ENCODE results near the gene SLC43A1.
"Not testable (repeated sequence)": the region's sequence is repeated elsewhere in the genome, so short reads cannot be mapped to it uniquely, and the experiment has no call there.

SLC43A1 gene

DNA sequence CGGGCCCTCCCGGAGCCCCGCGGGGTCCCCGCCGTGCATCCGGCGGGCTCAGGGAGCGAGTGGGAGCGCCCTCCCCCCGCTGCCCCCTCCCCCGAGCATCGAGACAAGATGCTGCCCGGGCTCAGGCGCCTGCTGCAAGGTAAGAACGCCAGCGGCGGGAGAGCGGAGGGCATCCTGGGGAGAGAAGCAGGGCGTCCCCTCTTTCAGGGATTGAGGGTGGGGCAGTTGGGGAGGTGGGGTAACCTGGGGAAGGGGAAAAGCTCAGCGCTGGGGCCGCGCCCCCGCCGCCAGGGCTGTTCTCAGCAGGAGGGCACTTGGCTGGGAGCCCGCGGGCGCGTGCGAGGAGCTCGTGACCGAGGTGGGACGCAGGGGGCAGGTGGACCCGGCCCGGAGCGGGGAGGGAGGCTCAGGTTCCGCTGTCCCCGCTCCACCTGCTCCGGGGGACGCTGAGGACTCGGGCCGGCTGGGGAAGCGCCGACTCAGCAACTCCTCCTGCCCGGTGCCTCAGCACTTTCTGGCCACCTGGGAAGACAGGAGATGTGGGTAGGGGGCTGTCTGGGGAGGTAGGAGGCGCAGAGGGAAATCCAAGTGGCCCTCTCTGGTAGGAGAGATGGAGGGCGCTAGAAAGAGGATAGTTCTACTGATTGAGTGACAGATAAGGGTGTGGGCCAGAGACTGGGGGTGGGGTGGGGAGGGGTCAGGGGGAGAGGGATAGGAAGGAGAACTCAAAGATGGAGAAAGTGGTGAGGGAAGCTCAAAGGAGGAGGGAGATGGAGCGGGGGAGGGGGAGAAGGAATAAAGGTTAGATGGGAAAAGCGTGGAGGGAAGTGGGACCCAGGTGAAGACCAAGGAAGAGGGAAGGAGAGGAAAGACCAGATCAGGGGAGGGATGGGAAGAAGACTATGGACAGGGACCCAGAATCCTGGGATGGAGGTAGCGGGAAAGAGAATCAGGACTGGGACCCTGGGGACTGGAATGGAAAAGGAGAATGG, 54.4 kb downstream of the SLC43A1 start:
- DNase-seq (ENCODE audit: low spot score) = no peak

DNA sequence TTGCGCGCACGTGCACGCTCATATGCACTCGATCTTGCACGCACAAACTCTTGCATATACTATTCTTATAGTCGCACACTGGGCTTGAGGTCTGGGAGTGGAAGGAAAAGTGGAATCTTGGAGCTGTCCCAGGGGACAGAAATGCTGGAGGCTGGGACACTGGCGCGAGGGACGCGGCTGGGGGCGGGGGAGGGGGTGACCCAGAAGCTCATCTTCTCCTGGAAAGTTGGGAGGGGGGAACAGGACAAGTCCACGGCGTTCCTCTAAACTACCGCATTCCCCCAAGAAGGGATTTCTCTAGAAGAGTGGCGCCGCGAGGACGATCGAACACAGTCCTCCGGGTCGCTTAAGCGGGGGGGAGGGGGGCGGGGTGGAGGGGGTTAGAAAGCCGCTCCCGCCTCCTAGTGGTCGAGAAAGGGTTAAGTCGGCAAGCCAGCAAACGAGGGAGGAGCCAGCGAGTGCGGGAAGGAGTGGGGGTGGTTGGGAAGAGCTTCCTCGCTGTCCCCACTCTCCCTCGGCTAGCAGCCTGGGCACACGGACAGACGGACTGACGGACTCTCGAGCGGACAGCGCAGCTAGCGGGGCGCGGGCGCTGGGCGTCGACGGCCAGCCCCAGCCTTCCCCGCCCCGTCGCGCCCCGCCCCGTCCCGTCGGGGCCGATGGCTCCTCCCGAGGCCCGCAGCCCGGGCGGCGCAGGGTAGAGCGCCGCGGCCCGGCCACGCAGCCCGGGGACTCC, 55.3 kb downstream of the SLC43A1 start, which contains the start of gene RTN4RL2:
Gene RTN4RL2 (plus strand): TSS at position 507 of the 736 bp plus-strand sequence. CDS start 338 bp downstream, outside the sequence.
- peak; percentile 74 for DNase-seq (ENCODE audit: low spot score)

DNA sequence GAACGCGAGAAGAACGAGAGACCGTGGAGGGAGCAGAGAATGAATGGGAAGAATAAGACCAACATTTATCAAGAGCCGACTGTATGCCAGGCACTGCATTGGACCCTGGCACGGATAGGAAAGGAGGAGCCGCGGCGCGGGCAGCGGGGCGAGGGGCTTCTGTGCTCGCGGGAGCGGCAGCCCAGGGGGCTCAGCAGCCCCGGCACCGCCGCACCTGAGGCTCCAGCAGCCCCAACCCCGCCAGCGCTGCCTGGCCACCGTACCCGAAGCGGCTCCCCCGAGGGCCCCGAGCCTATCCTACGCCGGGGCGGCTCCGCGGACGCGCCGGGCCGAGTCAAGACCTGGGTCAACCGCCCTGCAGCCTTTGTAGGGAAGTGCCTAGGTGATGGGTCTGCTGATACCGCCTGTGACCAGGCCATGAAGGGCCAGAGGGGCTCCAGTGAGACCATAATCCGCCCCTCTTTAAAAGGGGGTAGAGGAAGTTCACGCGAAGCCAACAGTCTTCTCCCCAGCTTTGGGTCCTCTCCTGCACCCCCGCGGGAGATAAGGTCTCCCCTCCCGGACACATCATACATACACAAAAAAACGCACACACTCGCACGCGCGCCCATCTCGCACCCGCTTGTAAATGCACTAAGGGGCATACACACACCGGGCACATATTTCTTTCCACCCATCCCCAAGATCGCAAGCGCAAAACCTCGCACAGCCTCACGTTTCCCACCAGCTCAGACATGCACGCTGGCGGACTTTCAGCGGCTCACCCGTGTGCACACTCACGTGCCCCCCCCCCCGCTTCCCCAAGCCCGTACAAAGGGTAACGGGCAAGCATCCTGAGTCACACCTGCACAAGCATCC, 56.1 kb downstream of the SLC43A1 start:
- DNase-seq (ENCODE audit: low spot score) = no peak

DNA sequence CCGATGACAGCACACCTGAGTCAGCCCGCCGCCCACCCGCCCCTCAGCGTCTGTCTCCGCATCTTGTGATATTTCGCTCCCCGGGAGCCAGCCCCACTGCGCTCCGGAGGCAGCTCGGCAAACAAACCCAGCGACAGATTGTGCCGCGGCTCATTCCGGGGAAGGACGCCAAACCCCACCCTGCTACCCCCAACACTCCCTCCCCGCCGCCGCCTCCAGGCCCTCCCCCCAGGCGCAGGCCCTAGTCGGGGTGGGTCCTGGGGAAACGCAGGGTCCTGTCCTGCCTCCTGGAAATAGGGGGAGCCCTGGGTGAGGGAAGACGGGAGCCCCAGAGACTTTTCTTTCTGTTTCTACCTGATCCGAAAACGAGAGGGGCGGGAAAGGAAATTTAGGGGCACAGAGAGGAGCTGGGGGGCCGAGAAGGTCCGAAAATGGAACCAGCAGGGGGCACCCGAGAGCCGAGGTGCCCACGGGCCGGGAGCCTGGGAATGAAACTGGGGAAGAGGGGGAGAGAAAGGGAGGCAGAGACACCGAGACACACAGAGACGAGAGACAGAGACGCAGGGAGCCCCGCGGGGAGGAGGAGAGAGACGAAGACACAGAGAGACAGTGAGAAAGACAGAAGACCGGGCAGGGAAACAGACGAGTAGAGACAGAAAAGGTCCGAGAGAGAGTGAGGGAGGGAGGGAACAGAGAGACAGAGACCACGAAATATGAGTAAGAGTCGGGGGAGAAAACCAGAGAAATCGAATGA, 56.9 kb downstream of the SLC43A1 start:
- peak; percentile 57 for DNase-seq (ENCODE audit: low spot score)

DNA sequence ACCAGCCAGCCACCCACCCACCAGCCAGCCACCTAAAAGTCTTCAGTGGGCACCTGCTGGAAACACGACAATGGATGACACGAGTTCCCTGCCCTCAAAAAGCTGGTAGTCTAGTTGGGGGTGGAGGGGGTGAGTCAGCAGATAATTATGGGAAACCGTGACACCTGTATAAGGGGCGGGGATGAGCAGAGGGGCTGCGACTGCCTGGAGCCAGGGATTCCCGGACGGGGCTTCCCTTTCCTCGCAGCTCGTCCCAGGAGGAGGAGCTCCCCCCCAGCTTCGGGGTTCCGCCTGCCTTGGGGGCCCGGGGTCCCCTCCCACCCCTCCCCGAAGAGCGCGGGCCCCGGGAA, 57.5 kb downstream of the SLC43A1 start:
- peak; percentile 39 for DNase-seq (ENCODE audit: low spot score)

DNA sequence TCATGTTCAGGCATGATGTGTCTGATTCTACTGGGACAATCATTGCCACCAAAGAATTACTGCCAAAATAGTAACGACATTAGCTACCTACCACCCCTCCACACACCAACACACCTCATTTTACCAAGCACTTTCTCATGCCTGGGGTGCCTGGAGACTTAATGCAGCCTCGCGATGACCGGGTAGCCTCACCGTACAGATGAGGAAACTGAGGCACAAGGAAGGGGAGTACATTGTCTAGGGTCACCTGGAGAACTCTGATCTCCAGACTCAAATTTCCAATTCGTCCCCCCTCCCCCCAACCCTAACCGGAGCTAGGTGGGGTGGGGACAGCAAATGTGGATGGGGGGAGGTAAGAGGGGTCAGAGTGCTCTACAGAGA, 57.9 kb downstream of the SLC43A1 start:
- no peak for DNase-seq (ENCODE audit: low spot score)

DNA sequence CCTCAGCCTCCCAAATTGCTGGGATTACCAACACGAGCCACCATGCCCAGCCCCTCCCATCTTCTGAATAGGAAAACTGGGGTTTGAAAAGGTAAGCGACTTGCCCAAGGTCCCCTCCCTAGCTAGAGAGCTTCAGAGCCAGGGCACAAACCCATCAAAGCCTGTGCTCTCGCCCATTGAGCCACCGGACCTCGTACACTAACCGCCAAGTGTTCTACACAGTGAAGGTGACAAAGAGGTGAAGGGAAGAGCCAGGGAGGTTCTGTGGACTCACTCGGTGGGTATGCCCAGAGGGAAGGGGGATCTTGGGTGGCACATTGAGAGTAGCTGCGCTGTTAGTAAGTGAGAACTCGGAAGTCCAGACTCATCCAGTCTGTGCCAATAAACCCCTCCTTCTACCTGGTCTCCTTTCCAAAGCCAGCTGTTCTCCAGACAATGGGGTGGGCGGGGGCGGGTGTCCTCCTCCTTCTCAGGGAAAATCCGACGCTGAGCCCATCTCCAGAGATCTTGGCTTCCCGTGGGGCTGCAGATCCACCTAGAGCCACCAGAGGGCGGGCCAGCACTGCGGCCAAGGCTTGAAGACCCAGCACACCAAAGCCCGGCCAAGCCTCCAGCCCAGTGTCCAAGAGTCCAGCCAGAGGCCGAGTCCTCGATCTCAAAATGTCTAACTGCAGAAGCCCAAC, 58.4 kb downstream of the SLC43A1 start:
- peak; percentile 81 for DNase-seq (ENCODE audit: low spot score)

DNA sequence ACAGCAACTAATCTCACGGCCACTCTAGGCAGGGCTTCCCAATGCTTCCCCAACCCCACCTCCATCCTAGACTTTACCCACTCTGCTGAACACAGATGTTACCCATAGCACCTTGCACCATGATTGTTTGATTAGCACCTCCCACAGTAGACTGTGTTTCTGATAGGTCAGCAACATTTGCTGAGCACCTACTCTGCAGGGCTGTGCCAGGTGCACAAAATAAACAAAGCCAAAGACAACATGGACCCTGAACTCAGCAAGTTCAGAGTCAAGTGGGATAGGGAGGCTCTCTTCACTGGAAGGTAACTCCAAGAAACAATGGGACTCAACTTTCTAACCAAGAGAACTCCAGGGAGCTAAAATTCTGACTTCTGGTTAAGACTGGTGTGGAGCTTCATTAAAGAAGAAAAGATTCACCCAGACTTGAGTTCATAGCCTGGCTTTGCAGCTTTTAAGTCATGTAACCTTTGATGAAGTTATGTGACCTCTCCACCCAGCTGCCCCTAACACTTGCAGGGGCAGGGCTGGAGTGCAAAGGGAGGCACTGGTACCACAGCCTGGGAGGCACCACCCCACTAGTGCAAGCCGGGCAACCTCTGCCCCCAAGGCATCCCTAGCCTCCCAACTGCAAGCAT, 61.8 kb downstream of the SLC43A1 start:
- DNase-seq (ENCODE audit: low spot score) = no peak

DNA sequence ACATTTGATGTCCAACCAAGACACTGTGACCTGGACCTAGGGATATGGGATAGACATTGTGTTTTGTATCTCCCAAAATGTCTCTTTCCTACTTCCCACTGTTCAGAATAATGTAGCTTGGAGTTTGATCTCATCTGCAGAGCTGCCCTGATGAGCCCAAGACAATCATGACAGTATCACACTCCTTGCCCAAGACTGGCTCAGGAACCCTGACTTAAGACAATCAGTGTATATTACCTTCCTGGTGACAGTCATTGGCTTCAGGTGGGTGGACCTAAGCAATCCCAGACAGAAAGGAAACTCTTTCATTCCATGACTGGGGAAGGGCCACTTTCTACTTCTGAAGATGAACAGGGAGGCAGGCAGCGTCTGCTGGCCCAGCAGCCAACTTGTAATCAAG, 69.4 kb downstream of the SLC43A1 start:
- no peak for DNase-seq (ENCODE audit: low spot score)

DNA sequence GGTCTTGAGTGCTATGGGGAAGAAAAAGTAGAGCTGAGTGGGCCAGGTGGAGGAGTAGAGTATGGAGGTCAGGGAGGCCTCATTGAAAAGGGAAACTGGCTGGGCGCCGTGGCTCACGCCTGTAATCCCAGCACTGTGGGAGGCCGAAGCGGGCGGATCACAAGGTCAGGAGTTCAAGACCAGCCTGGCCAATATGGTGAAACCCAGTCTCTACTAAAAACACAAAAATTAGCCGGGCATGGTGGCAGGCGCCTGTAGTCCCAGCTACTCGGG, 70.4 kb downstream of the SLC43A1 start:
- DNase-seq (ENCODE audit: low spot score) = not testable (repeated sequence)

DNA sequence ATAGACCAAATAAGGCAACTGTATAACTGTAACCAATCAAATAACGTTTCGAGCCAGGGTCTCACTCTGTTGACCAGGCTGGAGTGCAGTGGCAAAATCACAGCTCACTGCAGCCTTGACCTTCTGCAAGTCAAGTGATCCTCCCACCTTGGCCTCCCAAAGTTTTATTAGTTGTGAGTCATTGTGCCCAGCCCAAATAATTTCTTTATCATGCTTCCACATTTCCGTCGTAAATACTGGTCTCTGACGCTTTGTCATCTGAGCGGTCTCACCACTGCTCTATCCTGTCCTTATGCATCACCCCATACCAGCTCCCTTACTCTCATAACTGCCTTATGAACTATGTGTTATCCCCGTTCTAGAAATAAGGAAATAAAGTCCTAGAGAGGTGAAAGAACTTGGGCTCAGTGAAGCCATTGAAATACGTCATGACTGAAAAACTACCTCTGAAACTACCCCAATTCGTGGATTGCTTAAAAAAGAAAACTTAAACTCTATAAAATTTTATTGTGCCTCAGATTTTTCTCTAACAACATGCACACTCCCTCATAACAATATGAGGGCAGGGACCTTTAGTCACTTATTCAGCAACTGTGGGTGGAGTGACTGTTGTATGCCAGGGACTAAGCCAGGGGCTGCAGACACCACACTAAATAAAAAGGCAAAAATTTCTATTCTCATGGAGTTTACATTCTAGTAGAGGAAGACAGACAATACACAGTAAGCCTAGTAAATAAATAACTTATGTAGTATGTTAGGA, 71.0 kb downstream of the SLC43A1 start:
- DNase-seq (ENCODE audit: low spot score) = peak; percentile 61

DNA sequence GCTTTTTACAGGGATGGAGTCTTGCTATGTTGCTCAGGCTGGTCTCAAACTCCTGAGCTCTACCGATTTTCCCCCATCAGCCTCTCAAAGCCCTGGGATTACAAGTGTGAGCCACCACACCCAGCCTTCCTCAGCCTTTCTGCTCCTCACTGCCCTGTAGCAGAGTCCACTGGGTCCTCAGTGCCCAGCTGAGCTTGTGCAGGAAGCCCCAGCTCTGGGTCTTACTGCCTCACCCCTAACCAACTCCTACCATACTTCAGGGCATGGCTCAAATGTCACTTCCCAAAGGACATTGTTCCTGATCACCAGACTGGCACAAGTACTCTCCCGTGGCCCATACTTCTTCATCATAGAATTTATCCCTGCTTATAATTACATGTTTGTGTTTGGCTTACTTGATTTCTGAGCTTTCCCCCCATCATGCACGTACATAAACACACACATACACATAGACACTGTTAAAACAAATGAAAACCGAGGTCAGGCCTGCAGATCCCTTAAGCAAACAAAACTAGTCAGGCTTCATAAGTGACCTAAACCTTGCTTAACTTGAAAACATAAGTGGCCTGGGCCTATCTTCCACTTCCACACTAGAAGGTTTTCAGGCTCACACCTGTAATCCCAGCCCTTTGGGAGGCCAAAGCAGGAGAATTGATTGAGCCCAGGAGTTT, 74.6 kb downstream of the SLC43A1 start:
- no peak for DNase-seq (ENCODE audit: low spot score)

DNA sequence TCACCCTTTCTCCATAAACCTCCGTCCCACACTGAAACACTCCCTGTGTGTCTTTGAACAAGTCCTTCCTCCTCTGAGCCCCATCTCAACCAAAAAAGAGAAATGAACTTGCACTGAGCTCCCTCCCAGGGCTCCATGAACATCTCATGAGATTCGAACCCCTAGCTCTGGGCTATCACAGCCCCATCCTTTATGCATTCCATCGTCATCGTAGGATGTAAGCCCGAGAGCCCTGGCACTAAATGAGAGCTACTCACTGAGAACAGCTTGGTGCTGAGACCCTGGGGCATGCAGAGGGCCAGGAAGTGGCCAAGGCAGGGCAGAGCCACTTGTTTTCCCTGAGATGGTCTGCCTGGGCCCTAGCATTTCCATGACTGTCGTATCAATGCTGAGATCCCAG, 75.7 kb downstream of the SLC43A1 start:
- no peak for DNase-seq (ENCODE audit: low spot score)

DNA sequence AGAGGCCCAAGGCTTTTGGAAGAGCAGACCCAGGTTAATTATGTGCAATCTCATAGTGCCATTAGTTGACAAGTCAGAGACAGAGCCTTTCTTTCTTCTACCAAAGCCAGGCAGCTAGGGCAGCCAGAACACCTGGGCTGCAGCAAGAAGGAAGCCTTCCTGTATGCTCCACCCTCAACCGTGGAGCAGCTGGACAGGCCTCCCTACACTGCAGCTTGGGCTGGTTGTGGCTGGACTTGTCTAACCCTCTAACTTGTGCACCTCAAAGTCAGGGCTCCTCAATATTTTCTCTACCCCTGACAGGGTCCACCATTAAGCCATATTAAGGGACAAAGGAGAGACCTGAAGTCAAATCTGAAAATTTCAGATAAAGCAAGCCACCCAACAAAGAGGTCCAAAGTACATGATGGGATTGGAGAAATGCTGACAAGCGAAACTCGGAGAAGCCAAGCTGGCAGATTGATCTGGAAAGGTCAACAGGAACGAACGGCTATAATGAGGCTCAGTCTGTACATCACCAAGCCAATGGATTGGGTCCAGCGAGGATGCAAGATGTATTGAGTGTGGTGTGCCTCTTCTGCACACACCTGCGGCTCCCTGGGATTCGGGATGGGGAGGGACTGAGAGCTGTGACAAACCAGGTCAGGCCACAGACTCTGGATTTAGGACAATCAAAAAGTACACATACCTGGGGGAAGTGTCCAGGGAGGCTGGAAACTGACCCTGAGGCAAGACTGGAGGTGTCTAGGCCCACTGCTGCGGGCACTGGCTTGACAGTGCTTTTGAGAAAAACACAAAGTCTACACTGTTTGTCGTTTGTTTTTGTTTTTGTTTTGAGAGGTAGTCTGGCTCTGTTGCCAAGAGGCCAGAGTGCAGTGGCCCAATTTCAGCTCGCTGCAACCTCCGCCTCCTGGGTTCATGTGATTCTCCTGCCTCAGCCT, 76.9 kb downstream of the SLC43A1 start:
- DNase-seq (ENCODE audit: low spot score) = no peak

DNA sequence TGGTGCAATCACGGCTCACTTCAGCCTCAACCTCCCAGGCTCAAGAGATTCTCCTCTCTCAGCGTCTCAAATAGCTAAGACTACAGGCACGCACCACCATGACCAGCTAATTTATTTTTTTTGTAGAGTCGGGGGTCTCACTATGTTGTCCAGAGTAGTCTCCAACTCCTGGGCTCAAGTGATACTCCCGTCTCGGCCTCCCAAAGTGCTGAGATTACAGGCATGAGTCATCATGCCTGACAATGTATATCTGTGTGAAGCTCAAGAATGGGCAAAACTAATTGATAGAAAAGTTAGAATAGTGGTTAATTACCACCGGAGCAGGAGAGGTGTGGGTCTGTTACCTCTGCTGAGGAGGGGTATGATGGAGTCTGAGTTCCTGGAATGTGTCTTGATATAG, 79.5 kb downstream of the SLC43A1 start:
- no peak for DNase-seq (ENCODE audit: low spot score)

DNA sequence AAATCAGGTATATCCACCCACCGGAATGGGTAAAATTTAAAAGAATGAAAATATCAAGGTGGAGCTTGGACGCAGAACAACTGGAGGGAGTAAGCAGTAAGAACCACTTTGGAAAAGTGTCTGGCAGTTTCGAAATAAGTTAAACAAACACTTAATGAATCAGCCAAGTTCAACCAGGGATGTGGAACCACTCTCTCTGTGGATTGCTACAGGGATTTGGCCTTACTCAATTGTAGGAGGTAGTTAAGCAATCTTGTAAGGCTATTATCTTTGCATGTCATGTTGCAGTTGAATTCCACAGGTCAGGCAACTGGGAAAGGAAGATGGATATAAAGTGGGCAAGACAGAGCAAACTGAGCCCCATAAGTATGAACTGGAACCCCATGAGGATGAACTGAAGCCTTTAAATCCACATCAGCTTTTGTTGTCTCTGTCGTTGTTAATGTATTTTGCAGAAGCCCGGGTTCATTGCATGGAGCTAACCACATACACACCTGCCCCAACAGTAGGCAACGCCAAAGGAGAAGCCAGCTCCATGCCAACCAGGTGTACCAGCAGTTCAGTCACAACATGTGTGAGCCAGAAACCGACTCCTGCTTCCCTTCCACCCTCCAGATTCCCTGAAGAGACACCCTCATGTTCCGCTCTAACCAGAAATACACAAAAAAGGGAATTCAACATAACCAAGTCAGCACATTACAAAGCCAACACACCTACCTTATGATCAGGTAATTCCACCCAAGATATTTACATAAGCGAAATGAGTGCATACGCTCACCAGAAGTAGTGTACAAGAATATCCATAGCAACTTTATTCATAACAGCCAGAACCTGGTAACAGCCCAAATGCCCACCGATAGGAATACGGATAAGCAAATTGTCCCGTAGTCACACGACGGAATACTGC, 80.6 kb downstream of the SLC43A1 start:
- DNase-seq (ENCODE audit: low spot score) = no peak
